HL-60 (cell line): ENCODE data around the gene KAZN.

Experiments used
- DNase-seq, 2 experiments: peaks; one replicate each; pipeline ENCODE4 v3.0.0-alpha.2; 2010 to 2020; ENCODE audit warnings: low read depth in 1 of 2, low spot score in 1 of 2
- H3K27ac ChIP-seq: fragments of 250-450 bp; sonication (Bioruptor Pico); replicated peaks from 2 replicates; pipeline ENCODE4 v1.5.1; 2020; ENCODE audit warnings: mild to moderate bottlenecking, moderate library complexity
- H3K27me3 ChIP-seq: fragments of 250-450 bp; sonication (Bioruptor Pico); 2 replicates; pipeline ENCODE4 v1.5.1; 2021; ENCODE audit warnings: mild to moderate bottlenecking, moderate library complexity; ENCODE audit not compliant: insufficient read depth, poor library complexity, severe bottlenecking
- H3K4me3 ChIP-seq: replicated peaks from 2 replicates; pipeline ENCODE4 v1.5.1; 2011; ENCODE audit warnings: mild to moderate bottlenecking, control low read depth, low read length; ENCODE audit not compliant: insufficient read depth
- GABPA ChIP-seq: IDR thresholded peaks from 2 replicates; pipeline ENCODE4 v1.6.1; 2012; ENCODE audit warnings: low read depth
- POLR2AphosphoS5 ChIP-seq: IDR thresholded peaks from 2 replicates; pipeline ENCODE4 v1.6.1; 2012; ENCODE audit warnings: low read depth
- REST ChIP-seq: IDR thresholded peaks from 2 replicates; pipeline ENCODE4 v1.6.1; 2012; ENCODE audit warnings: low read depth; ENCODE audit not compliant: insufficient replicate concordance
- SPI1 ChIP-seq: IDR thresholded peaks from 2 replicates; pipeline ENCODE4 v1.6.1; 2012; ENCODE audit warnings: low read depth, mild to moderate bottlenecking, borderline replicate concordance
- TF ChIP-seq, protein P1 (sequence below): IDR thresholded peaks from one replicate; pipeline ENCODE4 v1.5.1; 2011; ENCODE audit warnings: low read length, control low read depth, inconsistent platforms; ENCODE audit not compliant: insufficient read depth

The KAZN gene

GRCh38 chr1:14912839-14913481, 314.5 kb downstream of the KAZN start:
- DNase-seq: no peak
- no peaks in the 10 kb centered on the region for H3K27me3 ChIP-seq
- H3K4me3 ChIP-seq: no peak overlapping the region
- TF ChIP-seq POLR2AphosphoS5 (no peak), GABPA (no peak), REST (no peak), SPI1 (no peak)
- TF ChIP-seq, protein P1, sequence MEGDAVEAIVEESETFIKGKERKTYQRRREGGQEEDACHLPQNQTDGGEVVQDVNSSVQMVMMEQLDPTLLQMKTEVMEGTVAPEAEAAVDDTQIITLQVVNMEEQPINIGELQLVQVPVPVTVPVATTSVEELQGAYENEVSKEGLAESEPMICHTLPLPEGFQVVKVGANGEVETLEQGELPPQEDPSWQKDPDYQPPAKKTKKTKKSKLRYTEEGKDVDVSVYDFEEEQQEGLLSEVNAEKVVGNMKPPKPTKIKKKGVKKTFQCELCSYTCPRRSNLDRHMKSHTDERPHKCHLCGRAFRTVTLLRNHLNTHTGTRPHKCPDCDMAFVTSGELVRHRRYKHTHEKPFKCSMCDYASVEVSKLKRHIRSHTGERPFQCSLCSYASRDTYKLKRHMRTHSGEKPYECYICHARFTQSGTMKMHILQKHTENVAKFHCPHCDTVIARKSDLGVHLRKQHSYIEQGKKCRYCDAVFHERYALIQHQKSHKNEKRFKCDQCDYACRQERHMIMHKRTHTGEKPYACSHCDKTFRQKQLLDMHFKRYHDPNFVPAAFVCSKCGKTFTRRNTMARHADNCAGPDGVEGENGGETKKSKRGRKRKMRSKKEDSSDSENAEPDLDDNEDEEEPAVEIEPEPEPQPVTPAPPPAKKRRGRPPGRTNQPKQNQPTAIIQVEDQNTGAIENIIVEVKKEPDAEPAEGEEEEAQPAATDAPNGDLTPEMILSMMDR: no peak
- no peak overlapping the region for H3K27ac ChIP-seq

DNA sequence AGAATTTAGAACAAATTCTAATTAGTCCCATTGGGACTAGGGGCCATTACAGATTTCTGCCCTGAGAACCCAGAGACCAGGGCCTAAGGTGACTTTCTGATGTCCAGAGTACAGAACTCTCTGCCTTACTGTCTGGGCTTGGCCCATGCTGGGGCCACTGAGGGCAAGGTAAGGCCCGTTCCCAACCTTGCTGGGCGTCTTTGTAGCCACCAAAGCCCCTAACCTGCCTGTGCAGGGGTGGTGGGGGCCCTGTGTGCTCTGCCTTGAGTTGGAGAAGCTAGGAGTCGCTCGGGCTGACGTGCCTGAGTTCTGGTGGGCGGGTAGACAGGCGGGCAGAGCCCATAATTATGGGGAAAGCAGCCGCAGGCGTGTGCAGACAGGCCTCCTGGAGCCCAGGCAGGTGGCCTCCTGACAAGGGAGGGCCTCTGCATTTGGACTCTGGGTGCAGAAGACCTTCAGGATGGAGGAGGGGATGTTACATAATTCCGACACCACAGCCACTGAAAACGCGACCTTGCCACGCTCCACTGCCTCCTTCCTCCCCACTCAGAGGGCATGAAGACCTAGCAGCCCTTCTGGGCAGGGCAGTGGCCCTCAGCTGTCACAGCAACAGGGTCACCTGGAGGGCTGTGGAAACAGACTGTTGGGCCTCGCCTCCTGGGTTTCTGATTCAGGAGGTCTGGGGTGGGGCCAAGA, 315.1 kb downstream of the KAZN start:
- no peak for TF ChIP-seq GABPA
- TF ChIP-seq, protein P1: no peak
- TF ChIP-seq POLR2AphosphoS5: no peak
- TF ChIP-seq REST: no peak
- TF ChIP-seq SPI1: no peak
- H3K4me3 ChIP-seq: no peak overlapping the region
- DNase-seq: no peak
- H3K27me3 ChIP-seq: no peaks in the 10 kb centered on the region
- H3K27ac ChIP-seq: no peak overlapping the region

DNA sequence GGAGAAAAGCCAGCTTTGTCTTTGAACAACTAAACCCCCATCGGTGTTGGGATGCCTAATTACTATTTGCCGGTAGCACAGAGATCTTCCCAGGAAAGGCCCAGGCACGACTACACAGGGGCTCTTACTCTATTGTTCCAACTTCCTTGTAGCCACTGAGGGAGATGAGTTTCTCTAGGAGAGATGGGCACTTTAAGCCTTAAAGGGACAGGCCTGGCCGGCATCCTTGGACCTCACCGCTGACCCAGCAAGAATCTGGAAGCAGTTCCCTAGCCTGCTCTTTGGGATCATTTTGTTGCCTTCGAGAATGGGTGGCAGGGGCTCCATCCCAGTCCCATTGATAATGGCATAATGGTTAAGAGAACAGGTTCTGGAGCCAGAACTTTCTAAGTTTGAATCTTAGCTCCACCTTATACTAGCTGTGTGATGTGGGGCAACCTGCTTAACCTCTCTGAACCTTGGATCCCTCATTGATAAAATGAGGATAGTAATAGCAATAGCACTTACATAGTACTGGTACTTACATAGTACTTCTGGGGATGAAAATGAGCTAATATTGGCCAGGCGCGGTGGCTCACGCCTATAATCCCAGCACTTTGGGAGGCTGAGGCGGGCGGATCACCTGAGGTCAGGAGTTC, 316.0 kb downstream of the KAZN start:
- TF ChIP-seq POLR2AphosphoS5 (no peak), SPI1 (no peak), GABPA (no peak)
- Histone ChIP-seq H3K27ac (no peak overlapping the region), H3K4me3 (no peak overlapping the region), H3K27me3 (no peaks in the 10 kb centered on the region)
- DNase-seq: no peak

DNA sequence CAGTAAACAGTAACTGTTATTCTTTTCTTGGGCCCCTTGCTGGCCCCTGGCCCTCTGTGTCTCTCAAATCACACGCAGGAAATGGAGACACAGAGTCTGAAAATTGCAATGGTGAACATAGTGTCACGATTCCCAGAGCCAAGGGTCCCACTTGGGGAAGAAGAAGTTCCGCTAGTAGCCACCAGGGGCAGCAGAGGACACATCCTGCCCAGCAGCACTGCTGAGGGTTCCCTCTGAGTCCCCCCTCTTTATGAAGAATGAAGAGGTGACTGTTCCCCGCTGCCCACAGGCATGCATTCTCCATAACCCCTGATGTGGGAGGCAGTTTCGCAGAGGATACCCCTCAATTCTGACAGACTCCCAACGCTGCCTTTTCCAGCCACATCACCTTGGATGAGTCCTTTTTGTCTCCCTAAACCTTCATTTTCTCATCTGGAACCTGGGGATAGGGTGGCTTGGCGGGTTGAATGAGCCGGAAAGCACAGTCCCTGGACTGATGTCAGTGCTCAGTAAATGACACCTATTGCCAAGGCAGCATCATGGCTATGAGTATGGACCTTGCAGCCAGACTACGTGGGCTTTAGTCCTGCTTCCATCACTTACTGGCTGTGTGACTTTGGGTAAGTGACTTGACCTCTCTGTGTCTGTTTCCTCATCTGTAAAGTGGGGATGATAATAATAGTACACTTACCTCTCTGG, 317.0 kb downstream of the KAZN start:
- no peak for TF ChIP-seq GABPA
- TF ChIP-seq, protein P1: peak; percentile 68
- Histone ChIP-seq H3K27me3 (no peaks in the 10 kb centered on the region), H3K27ac (no peak overlapping the region), H3K4me3 (no peak overlapping the region)
- peak in 1 of 2 experiments; percentile 23 for DNase-seq
